SU-DHL-6 (cell line): ENCODE data around the gene PNPLA6.

Experiments used
- H2AFZ ChIP-seq: fragments of 200-600 bp; sonication (generic); 2 replicates; pipeline ENCODE4 v1.6.1; 2014; ENCODE audit warnings: low read depth, mild to moderate bottlenecking, moderate library complexity, mixed read lengths, antibody characterized with exemption, low read length; ENCODE audit not compliant: severe bottlenecking
- H3F3A ChIP-seq: fragments of 200-600 bp; shearing (Covaris generic); 2 replicates; pipeline ENCODE4 v1.6.0; 2016; ENCODE audit warnings: antibody characterized with exemption, mild to moderate bottlenecking; ENCODE audit not compliant: insufficient read depth
- H3K27ac ChIP-seq: fragments of 200-600 bp; sonication (generic); 2 replicates; pipeline ENCODE4 v1.5.1; 2016; ENCODE audit warnings: low read depth, mild to moderate bottlenecking, low read length, moderate library complexity, mixed read lengths
- H3K27me3 ChIP-seq: fragments of 200-600 bp; sonication (generic), shearing (Covaris generic); 2 replicates; pipeline ENCODE4 v1.6.0; 2014; ENCODE audit warnings: mild to moderate bottlenecking, low read length
- H3K36me3 ChIP-seq: fragments of 200-600 bp; sonication (generic); 2 replicates; pipeline ENCODE4 v1.6.1; 2014; ENCODE audit warnings: mild to moderate bottlenecking, low read length, mixed read lengths
- H3K4me2 ChIP-seq: fragments of 300-600, 200-600 bp; shearing (Covaris generic), sonication (generic); 2 replicates; pipeline ENCODE4 v1.6.0; 2014; ENCODE audit warnings: low read length, low read depth, mild to moderate bottlenecking; ENCODE audit not compliant: poor library complexity, severe bottlenecking
- H3K4me3 ChIP-seq: fragments of 200-600 bp; sonication (generic); 2 replicates; pipeline ENCODE4 v1.5.1; 2014; ENCODE audit warnings: antibody characterized with exemption, low read length, mild to moderate bottlenecking, mixed read lengths; ENCODE audit not compliant: insufficient read depth, poor library complexity, severe bottlenecking
- H3K79me2 ChIP-seq: fragments of 200-600 bp; sonication (generic); 2 replicates; pipeline ENCODE4 v1.6.1; 2014; ENCODE audit warnings: mild to moderate bottlenecking, low read length, moderate library complexity; ENCODE audit not compliant: insufficient read depth
- H3K9ac ChIP-seq: fragments of 200-600 bp; sonication (generic); 2 replicates; pipeline ENCODE4 v1.7.0; 2014; ENCODE audit warnings: mild to moderate bottlenecking, low read length
- H3K9me2 ChIP-seq: fragments of 200-600 bp; sonication (generic); replicated peaks from 2 replicates; pipeline ENCODE4 v1.6.1; 2014; ENCODE audit warnings: low read length; ENCODE audit not compliant: insufficient read depth
- H3K9me3 ChIP-seq: fragments of 200-600 bp; sonication (generic); 2 replicates; pipeline ENCODE4 v1.6.1; 2014; ENCODE audit warnings: low read length, mixed read lengths; ENCODE audit not compliant: insufficient read depth
- H4K20me1 ChIP-seq: fragments of 200-600 bp; sonication (generic); 2 replicates; pipeline ENCODE4 v1.6.1; 2014; ENCODE audit warnings: low read depth, mild to moderate bottlenecking, antibody characterized with exemption, low read length, moderate library complexity, mixed read lengths
- EZH2phosphoT487 ChIP-seq: fragments of 200-600 bp; sonication (generic), shearing (Covaris generic); conservative IDR thresholded peaks from 2 replicates; pipeline ENCODE4 v1.6.1; 2018; ENCODE audit warnings: mild to moderate bottlenecking, antibody characterized with exemption, low read length, moderate library complexity, mixed read lengths
- TF ChIP-seq, protein P1 (sequence below): fragments of 200-600 bp; sonication (generic); IDR thresholded peaks from one replicate; pipeline ENCODE4 v1.5.1; 2017; ENCODE audit warnings: antibody characterized with exemption, mild to moderate bottlenecking, low read length, moderate library complexity; ENCODE audit not compliant: insufficient read depth, poor library complexity, severe bottlenecking

PNPLA6 gene

DNA sequence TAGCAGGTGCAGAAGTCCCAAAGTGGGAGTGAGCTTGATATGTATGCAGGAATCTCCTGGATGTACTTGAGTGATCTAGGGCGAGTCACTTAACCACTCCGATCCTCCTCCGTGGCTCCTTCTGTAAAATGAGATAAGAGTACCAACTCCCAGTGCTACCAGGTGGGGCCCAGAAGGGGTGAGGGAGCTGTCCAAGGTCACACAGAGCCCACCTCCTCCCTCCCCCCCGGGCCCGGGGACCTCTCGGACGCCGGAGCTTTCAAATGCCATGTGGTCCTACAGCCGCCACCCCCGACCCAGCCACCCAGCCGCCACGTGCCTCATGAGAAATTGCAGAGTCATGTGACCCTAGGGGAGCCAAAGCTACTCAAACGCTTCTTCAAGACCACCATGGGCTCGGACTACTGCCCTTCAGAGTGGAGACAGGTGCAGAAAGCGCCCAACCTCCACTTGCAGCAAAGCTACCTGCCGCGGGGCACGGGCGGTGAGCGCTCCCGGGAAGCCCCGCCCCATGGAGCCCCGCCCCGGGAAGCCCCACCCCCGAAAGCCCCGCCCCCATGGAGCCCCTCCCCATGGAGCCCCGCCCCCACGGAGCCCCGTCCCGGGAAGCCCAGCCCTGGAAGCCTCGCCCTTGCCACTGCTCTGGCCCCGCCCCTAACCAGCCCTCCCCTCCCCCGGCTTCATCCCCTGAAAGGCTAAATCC is 29.7 kb upstream of the PNPLA6 start:
- no peaks in the 10 kb centered on the region for H3K79me2 ChIP-seq
- H3K4me2 ChIP-seq = no peak overlapping the region
- no peak overlapping the region for H2AFZ ChIP-seq
- H3K27me3 ChIP-seq = no peaks in the 10 kb centered on the region
- no peak overlapping the region for H3K4me3 ChIP-seq
- no peak for TF ChIP-seq EZH2phosphoT487
- TF ChIP-seq, protein P1, sequence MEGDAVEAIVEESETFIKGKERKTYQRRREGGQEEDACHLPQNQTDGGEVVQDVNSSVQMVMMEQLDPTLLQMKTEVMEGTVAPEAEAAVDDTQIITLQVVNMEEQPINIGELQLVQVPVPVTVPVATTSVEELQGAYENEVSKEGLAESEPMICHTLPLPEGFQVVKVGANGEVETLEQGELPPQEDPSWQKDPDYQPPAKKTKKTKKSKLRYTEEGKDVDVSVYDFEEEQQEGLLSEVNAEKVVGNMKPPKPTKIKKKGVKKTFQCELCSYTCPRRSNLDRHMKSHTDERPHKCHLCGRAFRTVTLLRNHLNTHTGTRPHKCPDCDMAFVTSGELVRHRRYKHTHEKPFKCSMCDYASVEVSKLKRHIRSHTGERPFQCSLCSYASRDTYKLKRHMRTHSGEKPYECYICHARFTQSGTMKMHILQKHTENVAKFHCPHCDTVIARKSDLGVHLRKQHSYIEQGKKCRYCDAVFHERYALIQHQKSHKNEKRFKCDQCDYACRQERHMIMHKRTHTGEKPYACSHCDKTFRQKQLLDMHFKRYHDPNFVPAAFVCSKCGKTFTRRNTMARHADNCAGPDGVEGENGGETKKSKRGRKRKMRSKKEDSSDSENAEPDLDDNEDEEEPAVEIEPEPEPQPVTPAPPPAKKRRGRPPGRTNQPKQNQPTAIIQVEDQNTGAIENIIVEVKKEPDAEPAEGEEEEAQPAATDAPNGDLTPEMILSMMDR = no peak
- H3F3A ChIP-seq = no peaks in the 10 kb centered on the region
- no peak overlapping the region for H3K9ac ChIP-seq
- H3K9me3 ChIP-seq = no peaks in the 10 kb centered on the region
- H3K36me3 ChIP-seq = no peaks in the 10 kb centered on the region
- no peaks in the 10 kb centered on the region for H3K9me2 ChIP-seq
- H3K27ac ChIP-seq = no peak overlapping the region
- no peaks in the 10 kb centered on the region for H4K20me1 ChIP-seq

DNA sequence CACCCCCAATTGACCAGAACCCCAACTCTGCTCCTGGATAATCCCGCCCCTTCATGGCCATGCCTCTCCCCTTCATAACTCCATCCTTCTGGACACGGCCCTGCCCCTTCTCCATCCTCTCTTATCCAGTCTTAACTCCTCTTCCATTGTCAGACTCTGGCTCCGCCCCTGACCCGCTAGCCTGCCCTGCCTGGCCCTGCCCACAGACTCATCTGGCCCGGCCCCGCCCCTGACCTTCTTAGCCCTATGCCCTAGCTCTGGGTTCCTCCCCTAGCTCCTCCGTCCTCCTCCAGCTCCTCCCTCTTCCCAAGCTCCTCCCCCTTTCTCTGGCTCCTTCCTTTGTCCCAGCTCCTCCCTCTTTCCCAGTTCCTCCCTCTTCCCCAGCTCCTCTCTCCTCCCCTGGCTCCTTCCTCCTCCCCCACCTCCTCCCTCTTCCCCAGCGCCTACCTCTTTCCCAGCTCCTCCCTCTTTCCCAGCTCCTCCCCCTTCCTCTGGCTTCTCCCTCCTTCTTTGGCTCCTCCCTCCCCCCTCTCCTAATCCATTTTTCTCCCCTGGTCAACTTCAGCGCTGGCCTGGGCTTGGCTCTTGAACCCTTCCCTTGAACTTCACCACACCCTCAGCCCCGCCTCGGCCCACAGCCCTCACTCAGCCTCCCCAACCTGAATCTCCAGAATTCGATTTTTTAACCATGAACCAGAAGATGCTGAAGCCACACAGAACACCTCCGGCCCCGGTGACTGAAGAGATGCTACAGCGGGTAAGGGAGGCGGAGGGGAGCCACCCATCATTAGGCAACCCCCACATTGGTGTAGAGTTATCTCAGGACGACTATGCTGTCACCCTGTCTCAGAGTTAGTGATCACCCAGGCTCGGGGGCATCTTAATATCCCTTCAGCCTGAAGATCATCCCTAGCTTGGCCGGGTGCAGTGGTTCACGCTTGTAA is 28.9 kb upstream of the PNPLA6 start:
- Histone ChIP-seq H3K4me3 (no peak overlapping the region), H3K9me3 (no peaks in the 10 kb centered on the region), H3K4me2 (no peak overlapping the region), H2AFZ (no peak overlapping the region), H3K27ac (no peak overlapping the region), H3K36me3 (no peaks in the 10 kb centered on the region), H3K27me3 (no peaks in the 10 kb centered on the region), H3K9ac (no peak overlapping the region), H3F3A (no peaks in the 10 kb centered on the region), H3K9me2 (no peaks in the 10 kb centered on the region), H4K20me1 (no peaks in the 10 kb centered on the region), H3K79me2 (no peaks in the 10 kb centered on the region)
- no peak for TF ChIP-seq EZH2phosphoT487
- TF ChIP-seq, protein P1 = no peak

DNA sequence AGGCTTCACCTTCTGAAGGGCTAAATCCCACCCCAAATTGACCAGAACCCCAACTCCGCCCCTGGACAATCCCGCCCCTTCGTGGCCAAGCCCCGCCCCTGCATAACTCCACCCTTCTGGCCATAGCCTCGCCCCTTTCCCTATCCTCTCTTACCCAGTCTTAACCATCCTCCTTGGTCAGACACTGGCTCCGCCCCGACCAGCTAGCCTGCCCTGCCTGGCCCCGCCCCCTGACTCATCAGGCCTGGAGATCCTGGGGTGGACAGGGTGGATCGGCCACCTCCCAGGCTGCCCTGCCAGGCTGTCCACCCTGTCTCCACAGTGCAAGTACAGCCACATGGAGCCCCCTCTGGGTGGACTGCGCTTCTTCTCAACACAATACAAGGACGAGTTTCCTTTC is 27.6 kb upstream of the PNPLA6 start:
- no peak overlapping the region for H3K27ac ChIP-seq

More for the DNA sequence above, 27.6 kb upstream of the PNPLA6 start:
- no peaks in the 10 kb centered on the region for H4K20me1 ChIP-seq
- no peak overlapping the region for H3K9ac ChIP-seq
- no peak overlapping the region for H2AFZ ChIP-seq
- H3K79me2 ChIP-seq = no peaks in the 10 kb centered on the region
- no peaks in the 10 kb centered on the region for H3K9me3 ChIP-seq
- no peak overlapping the region for H3K4me3 ChIP-seq
- H3K9me2 ChIP-seq = no peaks in the 10 kb centered on the region
- H3K36me3 ChIP-seq = no peaks in the 10 kb centered on the region
- TF ChIP-seq, protein P1 = no peak
- TF ChIP-seq EZH2phosphoT487 = no peak
- H3K27me3 ChIP-seq = no peaks in the 10 kb centered on the region
- no peak overlapping the region for H3K4me2 ChIP-seq
- H3F3A ChIP-seq = no peaks in the 10 kb centered on the region
